Anterior cingulate cortex (tissue), 58 donors: ENCODE measurements around the gene RIN1.

Source experiments
- DNase-seq, 58 donors: peaks; one replicate each; lab custom pipeline; 2025; lab: John Stamatoyannopoulos, UW

RIN1 gene

DNA sequence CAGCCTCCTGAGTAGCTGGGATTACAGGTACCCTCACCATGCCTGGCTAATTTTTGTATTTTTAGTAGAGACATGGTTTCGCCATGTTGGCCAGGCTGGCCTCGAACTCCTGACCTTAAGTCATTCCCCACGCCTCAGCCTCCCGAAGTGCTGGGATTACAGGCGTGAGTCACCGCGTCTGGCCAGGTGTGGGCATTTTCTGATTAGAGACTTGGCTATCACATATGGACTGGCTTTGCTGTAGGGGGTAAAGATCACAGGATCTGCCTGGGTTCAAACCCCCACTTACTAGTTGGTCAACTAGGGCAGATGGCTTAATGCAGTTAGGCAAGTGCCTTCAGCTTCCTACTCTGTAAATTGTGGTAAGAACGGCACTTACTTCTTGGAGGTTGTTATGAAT lies 25.9 kb downstream of the RIN1 start:
- DNase-seq: no peak

DNA sequence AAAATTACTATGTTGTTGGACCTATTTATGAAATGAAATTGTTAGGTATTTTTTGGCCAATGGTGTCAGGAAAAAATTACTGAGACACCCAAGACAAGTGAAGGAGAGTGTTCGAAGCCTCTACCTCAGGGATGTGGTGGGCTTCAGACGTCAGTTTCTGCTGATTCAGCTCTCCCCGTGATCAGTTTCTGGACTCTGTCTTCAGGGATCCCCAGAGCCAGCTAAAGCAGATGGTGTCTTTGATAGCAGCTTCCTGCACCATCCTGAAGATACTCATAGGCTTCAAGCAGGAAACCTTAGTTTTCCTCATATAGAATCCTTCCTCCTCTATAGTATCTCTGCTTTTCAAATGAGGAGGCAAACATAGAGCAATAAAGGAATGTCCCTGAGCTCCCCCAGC lies 26.8 kb downstream of the RIN1 start:
- DNase-seq: no peak

DNA sequence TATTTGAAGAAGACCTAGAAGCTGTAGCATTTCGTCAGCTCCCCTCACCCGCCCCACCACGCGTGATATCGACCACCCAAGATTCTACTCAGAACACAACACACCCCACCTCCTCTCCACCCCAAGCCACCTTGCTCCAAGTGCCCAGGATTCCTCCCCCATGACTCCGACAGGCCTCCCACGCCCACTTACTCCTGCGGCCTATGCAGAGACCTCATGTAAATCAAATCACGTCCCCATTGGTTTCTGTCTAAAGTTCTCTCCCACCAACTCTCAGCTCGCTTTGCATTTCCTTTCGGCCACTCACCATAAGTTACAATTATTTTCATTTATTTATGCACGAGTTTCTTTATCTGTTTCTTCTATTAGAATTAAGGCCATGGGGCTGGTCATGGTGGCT lies 33.6 kb downstream of the RIN1 start:
- DNase-seq: no peak

DNA sequence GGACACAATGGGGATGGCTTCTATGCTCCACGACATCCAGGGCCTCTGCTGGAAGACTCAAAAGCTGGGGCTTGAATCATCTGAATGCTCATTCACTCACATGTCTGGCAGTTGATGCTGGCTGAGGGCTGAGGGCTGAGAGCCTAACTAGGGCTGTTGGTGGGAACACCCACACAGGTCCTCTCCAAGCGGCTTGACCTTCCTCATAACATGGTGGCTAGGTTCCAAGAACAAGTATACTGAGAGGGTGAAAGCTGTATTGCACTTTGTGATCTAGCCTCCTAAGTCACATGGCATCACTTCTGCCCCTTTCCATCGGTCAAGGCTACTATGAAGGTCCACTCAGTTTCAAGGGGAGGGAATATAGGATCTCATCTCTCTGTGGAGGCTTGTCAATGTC lies 37.0 kb downstream of the RIN1 start:
- no peak for DNase-seq

DNA sequence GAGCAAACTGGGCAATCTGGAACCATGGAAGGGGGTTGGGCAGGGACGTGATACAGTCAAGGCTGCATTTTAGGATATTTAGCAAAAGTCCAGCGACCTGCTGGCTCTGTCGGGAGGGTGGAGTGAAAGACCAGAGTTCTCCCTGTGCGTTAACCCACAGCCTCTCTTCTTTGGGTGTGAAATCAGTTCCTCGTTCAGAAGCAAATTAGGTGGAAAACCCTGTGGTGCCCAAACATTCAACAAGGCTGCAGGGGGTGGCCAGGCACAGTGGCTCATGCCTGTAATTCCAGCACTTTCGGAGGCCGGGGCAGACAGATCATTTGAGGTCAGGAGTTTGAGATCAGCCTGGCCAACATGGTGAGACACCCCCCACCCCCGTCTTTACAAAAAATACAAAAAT lies 38.6 kb downstream of the RIN1 start:
- DNase-seq: no peak

DNA sequence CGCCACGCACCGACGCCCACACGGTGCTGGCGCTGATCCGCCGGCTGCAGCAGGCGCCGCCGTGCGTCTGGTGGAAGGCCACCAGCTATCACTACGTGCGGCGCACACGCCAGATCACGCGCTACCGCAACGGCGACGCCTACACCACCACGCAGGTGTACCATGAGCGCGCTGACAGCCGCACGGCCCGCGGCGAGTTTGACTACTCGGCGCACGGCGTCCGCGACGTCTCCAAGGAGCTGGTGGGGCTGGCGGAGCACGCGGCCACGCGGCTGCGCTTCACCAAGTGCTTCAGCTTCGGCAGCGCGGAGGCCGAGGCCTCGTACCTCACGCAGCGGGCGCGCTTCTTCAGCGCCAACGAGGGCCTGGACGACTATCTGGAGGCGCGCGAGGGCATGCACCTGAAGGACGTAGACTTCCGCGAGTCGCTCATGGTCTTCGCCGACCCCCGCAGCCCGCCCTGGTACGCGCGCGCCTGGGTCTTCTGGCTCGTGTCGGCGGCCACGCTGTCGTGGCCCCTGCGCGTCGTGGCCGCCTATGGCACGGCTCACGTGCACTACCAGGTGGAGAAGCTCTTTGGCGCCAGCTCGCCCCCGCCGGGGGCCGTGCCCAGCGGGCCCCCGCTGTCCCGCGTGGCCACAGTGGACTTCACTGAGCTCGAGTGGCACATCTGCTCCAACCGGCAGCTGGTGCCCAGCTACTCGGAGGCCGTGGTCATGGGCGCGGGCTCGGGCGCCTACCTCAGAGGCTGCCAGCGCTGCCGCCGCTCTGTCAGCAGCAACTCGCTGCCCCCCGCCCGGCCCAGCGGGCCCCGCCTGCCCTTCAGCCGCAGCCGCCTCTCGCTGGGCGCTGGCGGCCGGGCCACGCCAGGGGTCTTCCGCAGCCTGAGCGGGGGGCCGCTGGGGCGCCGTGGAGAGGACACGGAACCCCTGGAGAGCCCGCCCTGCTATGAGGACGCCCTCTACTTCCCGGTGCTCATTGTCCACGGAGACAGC lies 41.3 kb downstream of the RIN1 start:
- DNase-seq: no peak

DNA sequence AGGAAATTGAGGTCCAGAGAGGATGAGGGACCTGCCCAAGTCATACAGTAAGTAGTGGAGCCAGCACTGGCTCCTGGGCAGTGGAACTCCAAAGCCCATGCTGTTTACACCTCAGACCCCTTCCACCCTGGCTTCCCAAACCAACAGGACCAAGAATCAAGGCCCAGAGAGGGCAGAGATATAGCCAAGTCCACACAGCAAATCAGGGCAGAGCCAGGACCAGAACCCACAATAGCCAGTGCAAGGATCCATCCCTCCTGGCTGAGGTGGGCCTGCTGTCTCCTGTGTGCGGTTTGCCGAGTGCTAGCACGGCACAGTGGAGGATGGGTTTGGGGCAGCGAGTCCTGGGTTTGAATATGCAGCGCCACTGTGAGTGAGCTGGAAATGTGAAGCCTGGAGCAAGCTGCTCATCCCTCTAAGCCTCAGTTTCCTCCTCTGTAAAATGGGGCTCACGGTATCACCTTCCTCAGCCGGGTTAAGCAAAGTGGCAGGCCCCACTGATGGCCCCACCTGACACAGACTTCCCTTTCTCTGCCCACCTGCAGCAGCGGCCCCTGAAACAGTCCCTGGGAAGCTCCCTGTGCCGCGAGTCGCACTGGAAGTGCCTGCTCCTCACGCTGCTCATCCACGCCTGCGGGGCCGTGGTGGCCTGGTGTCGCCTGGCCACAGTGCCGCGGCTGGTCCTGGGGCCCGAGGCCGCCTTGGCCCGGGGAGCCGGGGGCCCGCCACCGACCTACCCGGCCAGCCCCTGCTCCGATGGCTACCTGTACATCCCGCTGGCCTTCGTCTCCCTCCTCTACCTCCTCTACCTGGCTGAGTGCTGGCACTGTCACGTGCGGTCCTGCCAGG lies 42.2 kb downstream of the RIN1 start:
- no peak for DNase-seq

DNA sequence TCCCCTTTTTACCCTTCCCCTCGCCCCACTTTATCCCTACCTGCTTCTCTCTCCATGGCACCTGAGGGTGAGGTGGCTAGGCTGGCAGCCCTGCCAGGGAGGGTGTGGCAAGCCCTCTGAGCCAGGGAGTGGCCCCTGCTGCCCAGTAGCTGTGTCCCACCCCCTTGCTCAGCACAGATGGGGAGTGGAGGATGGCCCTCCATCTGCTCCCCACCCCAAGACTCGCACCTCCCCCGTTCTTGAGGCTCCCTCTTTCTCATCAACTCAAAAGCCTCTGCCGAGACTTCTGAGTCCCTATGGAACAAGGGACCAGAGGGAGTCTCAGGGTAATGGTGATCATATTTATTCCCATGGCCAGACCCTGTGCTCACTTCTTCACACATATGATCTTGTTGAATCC lies 42.9 kb downstream of the RIN1 start:
- DNase-seq: peak in 5 of 58 donors; percentile 10 to 49 (median 32)

DNA sequence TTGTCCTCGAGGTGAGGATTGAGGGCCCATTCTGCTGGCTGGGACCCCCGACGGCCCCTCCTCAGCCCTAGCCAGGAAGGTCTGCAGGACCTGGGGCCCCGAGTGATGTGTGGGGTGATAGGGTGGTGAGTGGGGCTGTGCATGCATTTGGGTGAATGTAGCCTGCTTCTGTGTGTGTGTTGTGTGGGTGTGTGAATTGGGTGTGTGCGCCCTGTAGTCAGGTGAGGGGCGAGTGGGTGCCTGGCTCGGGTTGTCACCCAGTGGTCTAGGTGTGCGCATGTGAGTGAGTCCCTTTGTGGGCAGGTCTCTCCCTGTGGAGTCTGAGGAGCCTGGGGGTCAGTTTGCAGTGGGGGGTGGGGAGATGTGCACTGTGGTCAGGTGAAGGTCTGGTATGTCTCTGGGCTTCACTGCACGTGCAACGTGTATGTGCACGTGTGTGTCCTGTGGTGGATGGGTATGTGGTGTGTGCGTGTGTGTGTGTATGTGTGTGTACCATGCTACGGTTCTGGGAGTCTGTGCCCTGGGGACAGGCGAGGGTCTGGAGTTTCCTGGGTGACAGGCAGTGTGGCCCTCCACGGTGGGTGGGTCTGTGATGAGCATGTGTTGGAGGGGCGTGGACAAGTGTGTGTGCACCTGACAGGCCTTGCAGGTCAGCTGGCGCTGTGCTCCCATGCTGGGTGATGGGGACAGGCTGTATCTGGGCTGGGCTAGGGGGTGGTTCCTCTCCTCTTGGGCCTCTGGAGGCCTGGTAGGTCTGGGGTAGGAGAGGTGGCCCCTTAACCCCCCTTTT lies 43.5 kb downstream of the RIN1 start:
- DNase-seq: peak in 2 of 58 donors; percentile 36 to 38

DNA sequence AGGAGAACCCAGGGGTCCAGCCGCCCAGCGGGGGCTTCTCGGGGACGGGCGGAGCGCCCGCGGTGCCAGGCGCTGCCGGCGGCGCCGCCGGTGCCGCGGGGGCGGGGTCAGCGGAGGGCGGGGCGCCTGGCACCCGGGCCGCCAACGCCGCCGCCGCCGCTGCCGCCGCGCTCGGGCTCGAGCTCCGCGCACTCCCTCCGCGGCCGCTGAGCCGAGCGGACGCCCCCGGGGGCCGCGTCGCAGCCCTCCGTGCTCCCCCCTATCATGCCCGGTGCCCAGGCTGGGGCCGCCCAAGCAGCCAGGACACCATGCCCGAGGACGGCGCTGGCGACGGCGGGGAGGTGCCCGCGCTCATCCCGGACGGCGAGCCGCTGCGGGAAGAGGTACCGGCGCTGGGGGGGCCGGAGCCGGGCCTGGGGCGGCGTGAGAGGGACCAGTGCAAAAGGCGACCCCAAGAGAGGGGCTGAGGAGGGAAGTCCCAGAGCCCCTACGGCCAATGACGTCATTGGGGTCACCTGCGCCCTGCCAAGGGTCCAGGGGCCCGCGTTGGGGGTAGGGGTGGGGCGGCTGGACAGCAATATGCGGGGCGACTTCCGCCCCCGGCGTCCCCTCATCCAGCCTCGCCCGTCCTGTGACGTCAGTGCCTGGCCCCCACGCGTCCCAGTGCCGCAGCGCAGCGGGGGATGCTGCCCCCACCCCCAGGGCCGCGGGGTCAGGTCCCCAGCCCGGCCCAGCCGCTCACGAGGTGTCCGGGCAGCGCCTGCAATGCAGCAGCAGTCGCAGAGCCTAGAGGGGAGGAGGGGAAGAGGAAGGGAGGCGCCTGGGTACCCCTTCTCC lies 44.3 kb downstream of the RIN1 start, which contains the start of gene TMEM151A:
TMEM151A (plus strand) TSS at position 189 of the 837 bp plus-strand sequence; CDS start at position 309, 120 bp downstream.
- DNase-seq: peak in 18 of 58 donors; percentile 25 to 67 (median 45)

DNA sequence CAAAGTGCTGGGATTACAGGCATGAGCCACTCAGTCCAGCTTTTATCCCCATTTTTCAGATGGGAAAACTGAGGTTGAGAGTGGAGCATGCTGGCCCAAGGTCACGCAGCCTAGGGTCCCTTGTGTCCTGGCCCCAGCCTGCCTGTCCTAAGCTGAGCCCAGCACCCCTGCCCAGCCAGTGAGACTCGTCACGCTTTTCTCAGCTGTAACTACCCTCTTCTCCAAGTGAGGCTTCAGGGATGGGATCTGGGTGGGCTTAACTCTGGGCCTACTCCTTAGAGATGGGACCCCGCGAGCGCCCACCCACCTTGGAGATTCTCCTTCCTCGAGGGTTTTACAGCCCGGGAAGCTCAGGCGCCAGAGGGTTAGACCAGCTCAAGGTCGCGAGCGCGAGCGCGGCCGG lies 44.9 kb downstream of the RIN1 start:
- peak in 2 of 58 donors; percentile 20 to 40 for DNase-seq

DNA sequence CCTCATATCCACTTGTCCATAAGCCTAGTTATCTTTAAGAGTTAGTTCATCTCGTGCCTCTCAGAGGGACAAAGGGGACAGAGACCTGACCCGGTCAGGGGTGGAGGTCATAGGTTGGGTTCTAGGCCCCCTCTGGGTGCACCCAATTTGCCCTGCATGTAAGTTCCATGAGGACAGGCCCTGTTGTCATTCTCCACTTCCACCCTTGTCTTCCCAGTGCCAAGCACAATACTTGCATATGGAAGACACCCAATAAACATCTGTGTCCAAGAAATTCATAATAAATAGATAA lies 46.0 kb downstream of the RIN1 start:
- no peak for DNase-seq

DNA sequence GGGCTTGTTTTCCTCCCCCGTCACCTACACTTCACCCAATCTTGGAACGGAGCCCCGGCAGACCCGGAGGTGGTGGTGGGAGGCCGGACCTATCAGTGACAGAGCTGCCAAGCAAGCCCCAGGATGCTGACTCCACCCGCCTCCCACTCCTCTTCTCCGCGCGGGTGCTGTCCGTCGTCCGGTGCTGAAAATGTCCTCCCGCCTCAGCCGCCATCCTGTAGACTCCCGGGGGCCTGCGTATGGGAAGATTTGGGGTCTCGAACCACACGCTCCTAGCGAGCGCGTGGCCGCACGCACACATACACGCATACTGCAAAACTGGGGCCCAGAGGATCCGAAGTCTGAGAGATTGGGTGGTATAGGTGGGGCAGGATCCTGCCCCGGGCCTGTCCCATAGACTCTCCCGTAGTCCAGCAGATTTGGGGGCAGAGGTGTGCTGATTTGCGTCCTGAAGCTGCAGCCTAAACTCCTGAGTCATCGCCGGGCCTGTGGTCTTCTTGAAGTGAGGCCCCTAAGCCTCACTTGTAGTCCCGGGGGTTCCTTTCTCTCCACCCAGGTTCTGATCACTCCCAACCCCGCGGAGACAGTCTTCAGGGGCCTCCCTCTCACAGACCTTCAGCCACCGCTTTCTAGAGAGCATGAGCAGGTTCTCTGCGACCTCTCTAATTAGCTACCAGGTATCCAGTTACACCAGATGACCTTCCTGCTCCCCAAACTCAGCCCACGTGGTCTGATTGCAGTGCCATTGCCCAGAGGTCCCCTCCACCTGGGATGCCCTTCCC lies 46.5 kb downstream of the RIN1 start:
- DNase-seq: peak in 23 of 58 donors; percentile 60 to 95 (median 78)

DNA sequence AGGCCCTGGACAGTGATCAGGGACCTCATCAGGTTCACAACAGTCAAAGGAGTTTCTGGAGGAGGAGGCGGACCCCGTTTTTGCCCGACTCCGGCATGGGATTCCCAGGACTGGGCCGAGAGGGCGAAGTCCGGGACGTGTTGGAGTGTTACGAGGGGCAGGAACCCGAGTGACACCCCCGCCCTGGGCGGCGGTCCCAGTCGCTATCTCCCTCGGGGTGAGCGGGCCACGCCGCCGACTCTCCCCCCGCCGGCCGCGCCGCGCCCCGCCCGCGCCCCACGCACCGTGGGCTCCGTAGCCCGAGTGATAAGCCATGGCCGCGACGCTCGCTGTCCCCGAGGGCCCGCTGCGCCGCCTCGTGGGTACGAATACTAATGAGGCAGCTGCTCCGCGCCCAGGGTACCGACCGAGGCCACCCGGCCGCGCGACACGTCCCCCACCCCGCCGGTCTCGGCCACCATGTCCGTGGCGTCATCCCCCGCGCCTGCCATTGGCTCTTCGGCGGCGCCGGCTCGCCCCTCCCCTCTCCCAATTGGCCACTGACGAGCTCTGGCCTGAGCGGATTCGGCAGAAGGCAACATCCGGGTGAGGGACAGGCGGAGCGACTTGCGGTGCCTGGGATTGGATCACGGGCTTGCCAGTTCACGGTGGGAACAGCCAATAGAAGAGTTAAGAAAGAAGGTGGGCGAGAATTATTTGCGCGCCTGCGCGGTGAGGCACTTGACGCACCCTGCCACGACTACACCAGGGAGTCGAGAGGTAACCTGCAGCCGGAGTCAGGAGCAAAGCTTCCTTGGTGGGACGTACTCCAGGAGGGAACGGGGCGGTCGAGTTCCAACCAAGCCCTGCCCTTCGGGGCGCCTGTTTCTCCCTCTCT lies 47.3 kb downstream of the RIN1 start, which contains the start of gene YIF1A:
YIF1A (minus strand) TSS at position 473 of the 877 bp plus-strand sequence; CDS start at position 315, 158 bp downstream.
- peak; percentile 94 to 100 (median 99) for DNase-seq

DNA sequence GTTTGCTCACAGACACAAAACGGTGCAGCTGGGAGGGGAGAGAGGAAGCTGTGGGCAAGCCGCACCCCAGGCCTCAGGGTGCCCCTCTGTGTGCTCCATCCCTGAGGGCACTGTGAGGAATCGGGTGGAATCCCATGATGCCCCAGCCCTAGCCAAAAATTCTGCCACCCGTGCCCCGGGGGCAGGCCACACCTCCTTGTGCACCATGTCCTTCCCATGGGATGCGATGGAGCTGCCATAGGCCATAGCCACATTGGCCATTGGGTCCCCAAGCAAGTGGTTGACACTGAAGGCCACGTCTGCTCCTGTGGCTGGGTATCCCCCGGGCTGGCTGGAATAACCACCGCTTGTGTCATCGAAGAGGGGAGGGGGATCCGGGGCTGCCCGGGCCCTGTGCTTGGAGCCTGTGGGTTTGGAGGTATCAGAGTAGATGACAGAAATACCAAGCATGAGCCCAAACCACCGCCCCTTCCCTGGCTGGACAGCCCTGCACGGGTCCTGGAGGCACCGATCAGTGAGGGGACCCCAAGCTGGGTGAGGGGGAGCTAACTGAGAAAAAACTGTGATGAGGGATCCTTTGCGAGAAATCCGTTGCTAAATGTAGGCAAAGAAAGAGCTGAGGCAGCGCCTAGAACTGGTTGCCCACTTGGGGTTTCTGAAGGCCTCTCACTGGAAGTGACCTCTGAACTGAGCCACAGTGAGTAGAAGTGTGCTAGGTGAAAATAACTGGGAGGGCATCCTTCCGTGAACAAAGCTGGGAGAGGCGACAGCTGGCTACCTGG lies 48.2 kb downstream of the RIN1 start:
- no peak for DNase-seq

DNA sequence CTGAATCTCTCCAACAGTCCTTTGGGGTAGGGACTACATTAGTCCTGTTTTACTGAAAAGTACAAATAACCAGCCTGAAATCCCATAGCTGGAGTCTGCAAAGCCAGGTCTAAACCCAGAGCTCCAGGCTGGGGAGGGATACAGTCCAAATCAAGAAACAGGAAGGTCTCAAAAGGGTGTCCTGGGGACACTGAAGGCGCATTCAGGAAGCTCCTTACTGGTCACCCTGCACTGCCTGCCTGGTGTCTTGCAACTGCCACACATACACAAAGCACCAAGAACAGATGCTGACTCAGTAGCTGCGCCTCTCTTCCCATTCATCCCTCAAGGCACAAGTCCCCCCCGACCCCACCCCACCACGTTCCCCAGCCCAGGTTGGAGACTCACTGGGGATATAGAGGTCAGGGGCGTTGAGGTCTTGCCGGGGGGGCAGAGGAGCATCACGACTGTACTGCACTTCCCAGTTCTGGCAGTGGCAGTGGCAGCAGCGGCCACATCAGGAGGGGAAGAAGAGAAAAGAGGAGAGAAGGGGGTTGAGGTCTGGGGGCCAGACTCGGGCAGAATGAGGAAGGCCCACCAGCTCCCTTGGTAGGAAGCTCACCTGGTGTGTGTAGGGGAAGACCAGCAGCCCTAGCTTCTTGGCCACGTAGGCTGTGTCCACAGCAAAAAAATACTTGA lies 48.9 kb downstream of the RIN1 start:
- DNase-seq: no peak
